NCI-H510A treated with DMSO at 0.1 percent for 48 hours (cell line): Measurements from ENCODE around the gene CLPSL2.
A peak's percentile ranks its signal among the peaks of the same experiment; 100 is the strongest.

Experiments
- DNase-seq: peaks from one replicate; lab custom pipeline; 2025; lab: John Stamatoyannopoulos, UW

CLPSL2 gene

GRCh38 chr6:35787266-35788218, 11.1 kb downstream of the CLPSL2 start:
- no peak for DNase-seq

- no peak for DNase-seq
Observed at GRCh38 chr6:35788423-35788982, 12.1 kb downstream of the CLPSL2 start.

- no peak for DNase-seq
Observed at GRCh38 chr6:35790683-35791082, 14.3 kb downstream of the CLPSL2 start.

- DNase-seq = no peak
Observed at GRCh38 chr6:35794536-35795452, 18.4 kb downstream of the CLPSL2 start.

- DNase-seq = no peak
Observed at GRCh38 chr6:35795453-35796071, 19.2 kb downstream of the CLPSL2 start.

GRCh38 chr6:35796236-35796635, 19.8 kb downstream of the CLPSL2 start:
- DNase-seq = no peak

GRCh38 chr6:35797837-35798526, 21.6 kb downstream of the CLPSL2 start:
- no peak for DNase-seq

GRCh38 chr6:35798706-35799105, 22.3 kb downstream of the CLPSL2 start:
- no peak for DNase-seq

- no peak for DNase-seq
Observed at GRCh38 chr6:35801148-35801547, 24.8 kb downstream of the CLPSL2 start.

GRCh38 chr6:35804996-35805736, 28.8 kb downstream of the CLPSL2 start, which contains the start of gene LHFPL5:
Gene LHFPL5, plus strand, starts transcription at chr6:35805352. Its CDS starts 319 bp downstream, at chr6:35805671.
- DNase-seq = peak; percentile 87

GRCh38 chr6:35808688-35809087, 32.3 kb downstream of the CLPSL2 start:
- DNase-seq = peak; percentile 98

- no peak for DNase-seq
Observed at GRCh38 chr6:35809809-35810208, 33.4 kb downstream of the CLPSL2 start.

- peak; percentile 70 for DNase-seq
Observed at GRCh38 chr6:35810971-35811698, 34.7 kb downstream of the CLPSL2 start.

GRCh38 chr6:35811699-35811995, 35.2 kb downstream of the CLPSL2 start:
- DNase-seq = no peak

- DNase-seq = no peak
Observed at GRCh38 chr6:35817515-35817914, 41.1 kb downstream of the CLPSL2 start.

GRCh38 chr6:35823601-35824000, 47.2 kb downstream of the CLPSL2 start:
- DNase-seq = no peak

- no peak for DNase-seq
Observed at GRCh38 chr6:35824552-35825192, 48.3 kb downstream of the CLPSL2 start.
